Measurements from ENCODE around the gene FRAS1. TPM values are rescaled to one million over a fixed set of nuclear protein-coding genes. Genes with fewer than 3 reads are reported as not detected.
A peak's percentile ranks its signal among the peaks of the same experiment; 100 is the strongest.

FRAS1 gene
- total RNA-seq, 1 experiment from 2014 or later, result 13.1 TPM

DNA sequence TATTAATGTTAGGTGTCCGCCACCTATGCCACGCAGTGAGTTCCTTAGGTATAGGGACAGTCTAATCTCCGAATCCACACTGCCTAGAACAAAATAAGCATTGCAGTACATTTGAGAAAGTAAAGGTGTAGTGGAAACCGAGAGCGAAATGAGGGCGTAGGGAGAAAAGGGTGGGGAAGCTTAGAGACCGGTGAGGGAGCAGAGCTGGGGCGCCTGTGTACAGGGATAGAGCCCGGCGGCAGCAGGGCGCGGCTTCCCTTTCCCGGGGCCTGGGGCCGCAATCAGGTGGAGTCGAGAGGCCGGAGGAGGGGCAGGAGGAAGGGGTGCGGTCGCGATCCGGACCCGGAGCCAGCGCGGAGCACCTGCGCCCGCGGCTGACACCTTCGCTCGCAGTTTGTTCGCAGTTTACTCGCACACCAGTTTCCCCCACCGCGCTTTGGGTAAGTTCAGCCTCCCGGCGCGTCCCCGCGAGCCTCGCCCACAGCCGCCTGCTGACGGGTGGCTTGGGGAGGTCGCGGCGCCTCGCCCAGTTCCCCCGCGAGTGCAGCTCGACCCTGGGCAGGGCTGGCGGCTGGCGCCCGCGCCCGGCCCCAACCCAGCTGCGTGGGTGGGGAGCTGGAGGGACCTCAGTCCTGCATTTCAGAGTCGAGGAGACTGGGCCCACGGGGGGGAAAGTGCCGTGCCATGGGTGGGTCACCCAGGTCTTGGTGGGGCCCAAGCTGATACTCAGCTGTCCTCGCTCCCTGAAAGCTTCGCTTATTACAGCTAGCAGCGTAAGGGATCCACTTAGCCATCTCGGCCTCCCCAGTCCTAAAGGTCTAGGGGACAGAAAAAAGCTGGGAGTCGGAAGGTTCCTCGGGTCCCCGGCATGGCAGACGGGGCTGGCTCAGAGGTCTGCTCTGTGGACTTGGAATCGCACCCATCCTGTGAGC lies 494.6 kb downstream of the FRAS1 start, which contains the start of gene ANXA3:
Gene ANXA3 (plus strand): TSS at position 351 of the 932 bp plus-strand sequence. CDS start 2,704 bp downstream, outside the sequence.
- no peaks in the 10 kb centered on the region for H3K9me2 ChIP-seq (ENCODE audit: insufficient read depth)
- ChIA-PET CTCF (no interaction called here), POLR2A (ENCODE audit: unreplicated experiment) (interaction anchor here (0.6 to 1.5 kb wide), 6 partner anchors 10 to 856 kb away, joined by 3 to 10 read pairs (median 5); partner anchors contain the start of gene MRPL1)
- peaks cover 47% of the 10 kb centered on the region for H3K4me1 ChIP-seq (replicated peaks; ENCODE audit: insufficient read depth)
- intact Hi-C loops (cut with micrococcal nuclease; ENCODE audit: unreplicated experiment), result loop anchor here (1.0 to 5.0 kb wide), 4 partner anchors 9 to 495 kb away; no protein-coding TSS in a partner anchor
- H2AFZ ChIP-seq, result peak within 1 kb of the TSS; percentile 76
- no peaks in the 10 kb centered on the region for H4K20me1 ChIP-seq (ENCODE audit: insufficient read depth)
- peaks cover 35% of the 10 kb centered on the region for H3K79me2 ChIP-seq (ENCODE audit: low read depth)
- peaks cover 25% of the 10 kb centered on the region for H3F3A ChIP-seq (ENCODE audit: insufficient read depth, low read depth)
- H3K4me3 ChIP-seq, result peak within 1 kb of the TSS; percentile 88
- H3K27me3 ChIP-seq (ENCODE audit: insufficient read depth, low read depth), result no peaks in the 10 kb centered on the region
- no peaks in the 10 kb centered on the region for H3K9me3 ChIP-seq (ENCODE audit: insufficient read depth, low read depth)
- H3K36me3 ChIP-seq (ENCODE audit: low read depth), result peaks cover 21% of the 10 kb centered on the region
- BruUV-seq (replicated peaks), result TSS peak; percentile 67
- peak within 1 kb of the TSS; percentile 93 for H3K4me2 ChIP-seq
- DNase-seq, result peak; percentile 51 to 72
- TF ChIP-seq, protein P1, sequence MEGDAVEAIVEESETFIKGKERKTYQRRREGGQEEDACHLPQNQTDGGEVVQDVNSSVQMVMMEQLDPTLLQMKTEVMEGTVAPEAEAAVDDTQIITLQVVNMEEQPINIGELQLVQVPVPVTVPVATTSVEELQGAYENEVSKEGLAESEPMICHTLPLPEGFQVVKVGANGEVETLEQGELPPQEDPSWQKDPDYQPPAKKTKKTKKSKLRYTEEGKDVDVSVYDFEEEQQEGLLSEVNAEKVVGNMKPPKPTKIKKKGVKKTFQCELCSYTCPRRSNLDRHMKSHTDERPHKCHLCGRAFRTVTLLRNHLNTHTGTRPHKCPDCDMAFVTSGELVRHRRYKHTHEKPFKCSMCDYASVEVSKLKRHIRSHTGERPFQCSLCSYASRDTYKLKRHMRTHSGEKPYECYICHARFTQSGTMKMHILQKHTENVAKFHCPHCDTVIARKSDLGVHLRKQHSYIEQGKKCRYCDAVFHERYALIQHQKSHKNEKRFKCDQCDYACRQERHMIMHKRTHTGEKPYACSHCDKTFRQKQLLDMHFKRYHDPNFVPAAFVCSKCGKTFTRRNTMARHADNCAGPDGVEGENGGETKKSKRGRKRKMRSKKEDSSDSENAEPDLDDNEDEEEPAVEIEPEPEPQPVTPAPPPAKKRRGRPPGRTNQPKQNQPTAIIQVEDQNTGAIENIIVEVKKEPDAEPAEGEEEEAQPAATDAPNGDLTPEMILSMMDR (conservative IDR thresholded peaks at IDR 0.05), result no peak
- no peak for TF ChIP-seq EZH2 (IDR thresholded peaks at IDR 0.05; ENCODE audit: low read depth)
- peak within 1 kb of the TSS; percentile 99 for H3K27ac ChIP-seq

- TF ChIP-seq, protein P1 (conservative IDR thresholded peaks at IDR 0.05), result no peak
- no peak for TF ChIP-seq EZH2 (IDR thresholded peaks at IDR 0.05; ENCODE audit: low read depth)
- peaks cover 53% of the 10 kb centered on the region for H3K4me1 ChIP-seq (replicated peaks; ENCODE audit: insufficient read depth)
- no peaks in the 10 kb centered on the region for H3K9me2 ChIP-seq (ENCODE audit: insufficient read depth)
- peaks cover 39% of the 10 kb centered on the region for H3K79me2 ChIP-seq (ENCODE audit: low read depth)
- H3K4me3 ChIP-seq, result peak overlapping the region; percentile 88
- no peaks in the 10 kb centered on the region for H3K9me3 ChIP-seq (ENCODE audit: insufficient read depth, low read depth)
- peak overlapping the region; percentile 93 for H3K4me2 ChIP-seq
- CTCF ChIA-PET, result no interaction called here
- H3K36me3 ChIP-seq (ENCODE audit: low read depth), result peaks cover 27% of the 10 kb centered on the region
- H4K20me1 ChIP-seq (ENCODE audit: insufficient read depth), result no peaks in the 10 kb centered on the region
- intact Hi-C loops (cut with micrococcal nuclease; ENCODE audit: unreplicated experiment), result loop anchor here (1.0 to 5.0 kb wide), 4 partner anchors 8 to 496 kb away; no protein-coding TSS in a partner anchor
- peak overlapping the region; percentile 99 for H3K27ac ChIP-seq
- POLR2A ChIA-PET (ENCODE audit: unreplicated experiment), result interaction anchor here (0.6 to 1.3 kb wide), 3 partner anchors 15 to 690 kb away, joined by 3 to 10 read pairs (median 6); partner anchors contain the start of gene MRPL1
- no peaks in the 10 kb centered on the region for H3K27me3 ChIP-seq (ENCODE audit: insufficient read depth, low read depth)
- no TSS peak for BruUV-seq (replicated peaks)
- H2AFZ ChIP-seq, result peak overlapping the region; percentile 76; the same call in 1 of the 2 replicates
- H3F3A ChIP-seq (ENCODE audit: insufficient read depth, low read depth), result peaks cover 25% of the 10 kb centered on the region
- DNase-seq, result peak; percentile 71 to 94
Measured at GRCh38 chr4:78552389-78553042, 495.4 kb downstream of the FRAS1 start.

GRCh38 chr4:78553043-78553396 lies 495.9 kb downstream of the FRAS1 start:
- Histone ChIP-seq H3K9me3 (ENCODE audit: insufficient read depth, low read depth) (no peaks in the 10 kb centered on the region), H2AFZ (no peak overlapping the region), H3K9me2 (ENCODE audit: insufficient read depth) (no peaks in the 10 kb centered on the region), H3F3A (ENCODE audit: insufficient read depth, low read depth) (peaks cover 25% of the 10 kb centered on the region), H4K20me1 (ENCODE audit: insufficient read depth) (no peaks in the 10 kb centered on the region), H3K4me3 (peak overlapping the region; percentile 88), H3K4me1 (replicated peaks; ENCODE audit: insufficient read depth) (peaks cover 53% of the 10 kb centered on the region), H3K36me3 (ENCODE audit: low read depth) (peaks cover 33% of the 10 kb centered on the region), H3K4me2 (peak overlapping the region; percentile 93), H3K27ac (peak overlapping the region; percentile 99), H3K79me2 (ENCODE audit: low read depth) (peaks cover 39% of the 10 kb centered on the region), H3K27me3 (ENCODE audit: insufficient read depth, low read depth) (no peaks in the 10 kb centered on the region)
- ChIA-PET POLR2A (ENCODE audit: unreplicated experiment) (no interaction called here), CTCF (interaction anchor here (0.5 kb wide), 1 partner anchor 497 kb away, joined by 4 read pairs; no protein-coding TSS in a partner anchor)
- TF ChIP-seq, protein P1 (conservative IDR thresholded peaks at IDR 0.05), result no peak
- TF ChIP-seq EZH2 (IDR thresholded peaks at IDR 0.05; ENCODE audit: low read depth), result no peak
- DNase-seq, result no peak
- intact Hi-C loops (cut with micrococcal nuclease; ENCODE audit: unreplicated experiment), result loop anchor here (5.0 kb wide), 1 partner anchor 261 kb away; no protein-coding TSS in a partner anchor
- TSS peak; percentile 46 for BruUV-seq (replicated peaks)
